HS-5 (cell line): ENCODE measurements around the gene HPSE2.
"Not testable (repeated sequence)": the region's sequence is repeated elsewhere in the genome, so short reads cannot be mapped to it uniquely, and the experiment has no call there.

Experiments used
- DNase-seq: peaks from one replicate; pipeline ENCODE4 v3.0.0-alpha.2; 2012; ENCODE audit warnings: low read depth

HPSE2 gene

GRCh38 chr10:99005254-99005653 lies 230.4 kb downstream of the HPSE2 start:
- no peak for DNase-seq

- DNase-seq, result no peak
These were observed 230.9 kb downstream of the HPSE2 start for GRCh38 chr10:99004738-99005137.

GRCh38 chr10:99002392-99002791 lies 233.3 kb downstream of the HPSE2 start:
- no peak for DNase-seq

GRCh38 chr10:98997596-98997995 lies 238.1 kb downstream of the HPSE2 start:
- no peak for DNase-seq

- DNase-seq, result no peak
These were observed 241.6 kb downstream of the HPSE2 start for GRCh38 chr10:98994030-98994429.

GRCh38 chr10:98983751-98984150 lies 251.9 kb downstream of the HPSE2 start:
- not testable (repeated sequence) for DNase-seq

GRCh38 chr10:98980353-98980752 lies 255.3 kb downstream of the HPSE2 start:
- no peak for DNase-seq

- DNase-seq, result no peak
These were observed 264.2 kb downstream of the HPSE2 start for GRCh38 chr10:98971464-98971863.

- DNase-seq, result no peak
These were observed 268.1 kb downstream of the HPSE2 start for GRCh38 chr10:98967601-98968000.

- DNase-seq, result no peak
These were observed 272.0 kb downstream of the HPSE2 start for GRCh38 chr10:98963608-98964007.

GRCh38 chr10:98959379-98959778 lies 276.3 kb downstream of the HPSE2 start:
- DNase-seq, result no peak

- DNase-seq, result no peak
These were observed 277.9 kb downstream of the HPSE2 start for GRCh38 chr10:98957801-98958200.

GRCh38 chr10:98956576-98957260 lies 278.9 kb downstream of the HPSE2 start:
- peak; percentile 39 for DNase-seq

- DNase-seq, result no peak
These were observed 282.4 kb downstream of the HPSE2 start for GRCh38 chr10:98953251-98953650.

- DNase-seq, result no peak
These were observed 284.2 kb downstream of the HPSE2 start for GRCh38 chr10:98951269-98952000.

- no peak for DNase-seq
These were observed 285.5 kb downstream of the HPSE2 start for GRCh38 chr10:98950106-98950505.

- DNase-seq, result no peak
These were observed 286.3 kb downstream of the HPSE2 start for GRCh38 chr10:98949306-98949705.

- DNase-seq, result no peak
These were observed 292.0 kb downstream of the HPSE2 start for GRCh38 chr10:98943681-98944080.

- DNase-seq, result no peak
These were observed 305.9 kb downstream of the HPSE2 start for GRCh38 chr10:98929709-98930108.

- no peak for DNase-seq
These were observed 310.0 kb downstream of the HPSE2 start for GRCh38 chr10:98925651-98926050.

- no peak for DNase-seq
These were observed 311.1 kb downstream of the HPSE2 start for GRCh38 chr10:98924526-98924925.

- no peak for DNase-seq
These were observed 314.3 kb downstream of the HPSE2 start for GRCh38 chr10:98921316-98921715.

- DNase-seq, result no peak
These were observed 314.8 kb downstream of the HPSE2 start for GRCh38 chr10:98920807-98921206.

- no peak for DNase-seq
These were observed 315.3 kb downstream of the HPSE2 start for GRCh38 chr10:98920360-98920759.
